GM19438 (cell line): ENCODE measurements around the gene DPT.

ENCODE experiments used
- ATAC-seq: cut with Tn5 transposase; IDR thresholded peaks from one replicate; pipeline ENCODE4 v1.9.1; 2021; ENCODE audit warnings: low read depth; ENCODE audit not compliant: unreplicated experiment

Gene DPT

DNA sequence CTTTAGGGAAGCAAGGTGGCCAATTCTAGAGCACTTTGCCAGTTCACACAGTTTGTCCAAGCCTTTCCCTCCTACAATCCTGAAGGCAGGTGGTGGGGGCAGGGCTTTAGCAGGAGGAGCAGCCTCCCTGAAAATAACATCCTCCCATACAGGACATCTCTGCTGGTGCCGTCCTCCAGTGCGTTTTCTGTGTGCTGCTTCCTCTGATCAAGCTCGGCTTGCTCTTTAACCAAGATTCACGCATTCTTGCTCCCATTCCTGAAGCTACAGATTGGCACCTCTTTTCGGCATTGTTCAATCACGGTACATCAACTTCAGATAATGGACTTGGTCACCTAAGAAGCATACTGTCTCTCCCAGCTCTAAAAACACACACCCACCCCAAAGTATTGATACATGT lies 7.5 kb upstream of the DPT start:
- ATAC-seq: no peak

- no peak for ATAC-seq
These were observed 7.0 kb upstream of the DPT start for GRCh38 chr1:168735974-168736373.

- ATAC-seq: no peak
These were observed 5.9 kb upstream of the DPT start for GRCh38 chr1:168734946-168735345.

GRCh38 chr1:168734271-168734670 lies 5.3 kb upstream of the DPT start:
- no peak for ATAC-seq

- ATAC-seq: no peak
These were observed 4.2 kb upstream of the DPT start for GRCh38 chr1:168733241-168733640.

DNA sequence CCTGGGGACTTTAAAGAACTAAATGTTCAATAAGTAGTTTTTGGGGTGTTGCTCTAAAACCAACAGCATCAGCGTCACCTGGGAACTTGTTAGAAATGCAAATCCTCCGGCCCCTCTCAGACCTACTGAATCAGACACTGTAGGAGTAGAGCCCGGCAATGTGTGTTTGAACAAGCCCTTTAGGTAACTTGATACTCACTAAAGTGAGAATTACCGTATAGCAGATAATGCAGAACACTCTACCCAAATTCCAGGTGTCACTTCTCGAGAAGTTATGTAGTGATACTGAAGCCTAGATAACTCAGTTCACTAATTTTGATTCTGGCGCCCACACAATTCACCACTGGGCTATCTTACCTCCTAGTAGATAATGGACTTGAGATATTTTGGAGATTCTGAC lies 3.7 kb upstream of the DPT start:
- ATAC-seq: no peak

DNA sequence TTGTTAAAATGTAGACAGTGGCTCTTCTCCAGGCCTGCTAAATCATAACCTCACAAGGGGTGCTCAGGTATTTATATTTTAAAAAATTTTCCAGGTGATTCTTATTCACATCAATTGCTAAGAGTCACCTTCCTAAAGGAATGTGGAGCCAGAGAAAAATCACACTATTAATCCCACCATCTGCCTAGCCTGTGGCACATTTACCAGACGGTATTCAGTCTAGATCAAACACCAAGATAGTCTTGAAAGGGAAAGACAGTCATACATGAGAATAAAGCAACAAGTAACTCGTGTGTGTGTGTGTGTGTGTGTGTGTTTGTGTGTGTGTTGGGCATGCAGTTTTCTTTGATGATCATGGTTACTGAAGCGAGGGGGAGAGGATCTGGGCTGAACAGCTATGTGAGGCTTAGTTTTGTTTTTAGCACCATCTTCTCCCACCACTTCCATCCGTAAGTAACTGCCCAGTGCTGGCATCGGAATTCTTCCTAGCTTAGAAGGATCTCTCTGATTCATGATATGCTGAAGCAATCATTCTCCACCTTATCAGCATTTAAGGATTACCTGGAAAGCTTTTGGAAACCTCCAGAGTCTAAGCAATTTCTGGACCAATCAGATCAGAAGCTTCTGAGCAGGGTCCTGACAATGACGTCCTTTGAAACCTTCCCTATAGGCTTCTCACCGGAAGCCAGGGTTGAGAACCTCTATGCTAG lies 2.4 kb upstream of the DPT start:
- no peak for ATAC-seq

GRCh38 chr1:168729405-168729802 lies 398 bp upstream of the DPT start:
- no peak for ATAC-seq

GRCh38 chr1:168726719-168727118 lies 2.3 kb downstream of the DPT start:
- ATAC-seq: no peak

DNA sequence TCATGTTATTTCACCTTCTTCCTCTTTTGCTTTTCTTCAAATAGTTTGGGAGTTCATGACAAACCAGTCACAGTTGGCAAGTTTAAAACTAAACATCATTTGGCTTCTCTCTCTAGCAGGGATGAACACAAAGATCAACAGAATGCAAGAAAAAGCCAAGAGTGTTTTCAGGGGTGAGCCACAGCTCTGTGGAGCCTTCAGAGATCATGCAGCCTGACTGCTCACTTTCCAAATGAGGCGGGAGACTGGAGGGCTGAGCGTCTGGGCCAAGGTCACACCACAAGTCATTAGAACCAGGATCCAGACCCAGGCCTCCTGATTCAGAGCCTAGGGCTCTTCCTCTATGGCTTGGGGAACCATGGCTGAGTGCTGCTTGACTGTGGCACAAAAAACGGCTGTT lies 2.7 kb downstream of the DPT start:
- no peak for ATAC-seq

DNA sequence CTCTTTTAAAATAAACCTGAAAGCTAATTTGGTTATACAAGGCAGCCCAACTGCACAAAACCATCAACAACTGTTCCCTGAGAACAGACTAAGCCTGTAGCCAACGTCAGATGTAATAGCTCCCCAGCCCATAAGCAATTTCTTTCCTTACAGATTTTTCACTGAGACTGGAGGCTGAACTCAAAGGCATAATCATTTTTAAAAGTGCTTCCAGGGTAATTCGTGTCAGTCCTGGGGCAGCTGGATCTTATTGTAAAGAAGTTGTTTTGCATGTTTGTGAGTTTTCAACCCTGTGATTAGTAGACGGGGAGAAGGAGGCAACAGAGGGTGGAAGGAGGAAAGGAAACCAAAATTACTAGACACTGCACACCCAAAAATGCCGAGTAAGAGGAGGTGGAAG lies 3.2 kb downstream of the DPT start:
- ATAC-seq: no peak

- no peak for ATAC-seq
These were observed 3.9 kb downstream of the DPT start for GRCh38 chr1:168725060-168725459.

- no peak for ATAC-seq
These were observed 6.0 kb downstream of the DPT start for GRCh38 chr1:168723000-168723399.

DNA sequence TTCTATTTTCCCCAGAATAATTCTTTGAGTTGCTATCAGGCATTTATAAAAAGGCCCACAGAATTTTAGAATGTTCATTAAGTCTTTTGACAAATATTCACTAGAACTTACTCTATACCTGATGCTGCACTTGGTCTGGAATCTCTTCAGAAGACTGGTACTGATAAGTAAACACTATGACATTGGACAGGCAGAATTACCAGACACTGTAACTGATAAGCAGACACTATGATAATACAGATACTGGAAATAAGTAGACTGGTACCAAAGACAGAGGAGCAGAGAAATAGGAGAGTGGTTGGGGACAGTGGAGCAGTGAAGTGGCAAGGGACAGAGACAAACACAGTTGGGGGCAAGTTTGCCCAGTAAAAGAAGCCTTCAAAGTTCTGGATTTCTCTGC lies 8.2 kb downstream of the DPT start:
- no peak for ATAC-seq

- ATAC-seq: peak; percentile 87
These were observed 9.5 kb downstream of the DPT start for GRCh38 chr1:168719306-168720111.

- ATAC-seq: no peak
These were observed 10.8 kb downstream of the DPT start for GRCh38 chr1:168717906-168718891.

GRCh38 chr1:168714012-168714411 lies 15.0 kb downstream of the DPT start:
- no peak for ATAC-seq

DNA sequence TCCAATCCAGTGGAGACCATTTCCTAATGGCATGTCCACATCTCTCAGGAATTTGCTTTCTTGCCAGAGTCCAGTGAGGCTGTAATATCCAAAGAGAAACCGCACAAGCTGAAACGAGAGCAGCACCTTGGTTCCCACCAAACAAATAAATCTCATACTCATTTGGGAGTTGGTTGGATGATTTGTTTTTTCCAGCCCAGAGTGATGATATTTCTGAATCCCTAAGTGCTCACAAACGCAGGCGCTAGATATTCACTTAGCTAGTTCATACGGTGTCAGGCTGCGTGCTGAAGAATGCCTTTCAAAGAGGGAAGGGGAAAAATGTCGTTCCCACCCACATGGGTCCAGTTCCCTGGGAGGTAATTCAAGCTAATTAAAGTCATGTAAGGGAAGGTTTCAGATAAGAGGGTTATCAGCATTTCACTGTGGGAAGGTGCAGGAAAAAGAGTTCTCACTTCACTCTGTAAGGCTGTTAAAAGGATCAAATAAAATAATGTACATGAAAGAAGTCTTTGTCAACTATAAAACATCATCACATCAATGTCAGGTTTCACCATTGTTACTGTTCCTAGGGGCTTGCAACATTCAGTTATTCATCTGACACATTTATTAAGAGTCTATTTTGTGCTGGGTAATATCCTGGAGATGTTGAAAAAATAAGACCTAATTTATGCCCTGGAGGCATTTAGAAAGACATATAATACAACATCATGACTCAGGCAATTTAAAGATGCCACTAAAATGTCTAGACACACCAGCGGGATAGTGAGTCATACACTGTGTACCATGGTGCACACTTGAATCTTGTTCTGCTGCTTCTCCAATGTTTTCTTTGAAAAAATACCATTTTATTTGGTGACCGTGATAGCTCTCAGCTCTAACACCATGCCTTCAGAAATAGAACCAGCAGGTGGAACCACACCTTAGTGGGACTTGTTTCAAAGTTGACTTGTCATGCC lies 19.3 kb downstream of the DPT start:
- ATAC-seq: no peak

DNA sequence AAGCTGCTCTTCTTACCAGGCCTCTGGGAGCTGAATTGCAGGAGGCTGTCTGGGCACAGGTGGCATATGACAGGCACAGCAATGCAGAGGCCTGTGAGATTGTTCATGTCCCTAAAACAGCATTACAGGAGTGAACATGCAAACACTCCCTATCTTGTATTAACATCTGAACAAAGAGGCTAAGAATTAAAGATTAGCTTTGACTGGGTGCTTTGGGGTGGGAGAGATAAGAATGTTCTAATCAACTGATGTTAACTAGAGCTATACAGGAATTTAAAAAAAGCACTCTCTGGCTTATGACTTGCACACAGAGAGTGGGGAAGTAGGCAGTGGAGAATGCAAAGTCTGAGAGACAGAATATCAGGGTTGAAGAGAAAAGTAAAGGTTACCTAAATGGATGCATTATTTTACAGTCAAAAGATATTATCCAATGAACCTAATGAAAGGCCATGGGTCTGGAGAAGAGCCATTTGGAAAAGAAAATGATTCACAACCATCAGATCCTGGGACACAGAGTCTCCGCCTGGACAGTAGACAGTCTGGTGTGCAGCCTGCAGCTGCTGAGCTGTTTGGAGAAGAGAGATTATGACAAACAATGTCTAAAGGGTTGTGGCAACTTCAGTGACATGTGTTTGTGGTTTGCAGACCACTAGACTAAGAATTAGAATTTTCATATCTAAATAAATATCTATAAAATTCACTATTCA lies 20.2 kb downstream of the DPT start:
- ATAC-seq: no peak
